Liver (tissue), 9 donors: Measurements from ENCODE around the gene JMJD4. TPM values are rescaled to one million over a fixed set of nuclear protein-coding genes. Genes with fewer than 3 reads are reported as not detected.

ENCODE experiments used
- DNase-seq: peaks from one replicate; pipeline ENCODE4 v3.0.0-alpha.2; 2017; ENCODE audit warnings: low spot score
- H3K27ac ChIP-seq, 2 donors: one replicate each; pipeline ENCODE4 v1.7.0; 2013; ENCODE audit warnings: inconsistent platforms in 2 of 2, low read length in 2 of 2, control low read depth in 1 of 2, low read depth in 1 of 2, mild to moderate bottlenecking in 1 of 2
- H3K27me3 ChIP-seq, 4 donors: one replicate each; pipeline versions ENCODE4 v1.6.1 to v1.7.0; 2013; ENCODE audit warnings: low read length in 3 of 4, inconsistent platforms in 1 of 4, mild to moderate bottlenecking in 1 of 4, moderate library complexity in 1 of 4; ENCODE audit not compliant: control insufficient read depth in 4 of 4, insufficient read depth in 4 of 4
- H3K36me3 ChIP-seq, 4 donors: one replicate each; pipeline versions ENCODE4 v1.6.1 to v1.7.0; 2013; ENCODE audit warnings: low read length in 3 of 4, mild to moderate bottlenecking in 3 of 4, low read depth in 1 of 4, moderate library complexity in 1 of 4; ENCODE audit not compliant: control insufficient read depth in 4 of 4, insufficient read depth in 3 of 4
- H3K4me1 ChIP-seq, 4 donors: one replicate each; pipeline versions ENCODE4 v1.6.1 to v1.7.0; 2013; ENCODE audit warnings: low read length in 3 of 4, mild to moderate bottlenecking in 3 of 4, moderate library complexity in 1 of 4; ENCODE audit not compliant: control insufficient read depth in 4 of 4, insufficient read depth in 4 of 4
- H3K4me3 ChIP-seq, 3 donors: one replicate each; pipeline versions ENCODE4 v1.6.1 to v1.7.0; 2013; ENCODE audit warnings: low read length in 3 of 3, control low read depth in 1 of 3, low read depth in 1 of 3, mild to moderate bottlenecking in 1 of 3
- H3K9ac ChIP-seq, 2 donors: one replicate each; pipeline ENCODE4 v1.7.0; 2013; ENCODE audit warnings: low read length in 2 of 2, mild to moderate bottlenecking in 2 of 2, moderate library complexity in 2 of 2, control low read depth in 1 of 2, low read depth in 1 of 2
- H3K9me3 ChIP-seq, 4 donors: one replicate each; pipeline versions ENCODE4 v1.6.1 to v1.7.0; 2013; ENCODE audit warnings: low read length in 3 of 4; ENCODE audit not compliant: control insufficient read depth in 4 of 4
- CTCF ChIP-seq: fragments of 150-350 bp; IDR thresholded peaks from 2 replicates; pipeline ENCODE4 v1.5.1; 2017; ENCODE audit warnings: improper control_type of control experiment, low read depth, low read length; ENCODE audit not compliant: missing input control
- EGR1 ChIP-seq, 2 donors: IDR thresholded peaks; 2 replicates each; pipeline ENCODE4 v1.6.1; 2016 to 2018; ENCODE audit warnings: antibody characterized with exemption in 2 of 2, low read depth in 2 of 2
- FOXA1 ChIP-seq: IDR thresholded peaks from 2 replicates; pipeline ENCODE4 v1.6.1; 2016; ENCODE audit warnings: antibody characterized with exemption
- JUND ChIP-seq, 2 donors: IDR thresholded peaks; 2 replicates each; pipeline ENCODE4 v1.6.1; 2016; ENCODE audit warnings: antibody characterized with exemption in 2 of 2
- NR2F2 ChIP-seq: IDR thresholded peaks from 2 replicates; pipeline ENCODE4 v1.6.1; 2016; ENCODE audit warnings: antibody characterized with exemption
- RAD21 ChIP-seq, 2 donors: IDR thresholded peaks; 2 replicates each; pipeline ENCODE4 v1.6.1; 2016; ENCODE audit warnings: antibody characterized with exemption in 2 of 2, mild to moderate bottlenecking in 2 of 2
- REST ChIP-seq: IDR thresholded peaks from 2 replicates; pipeline ENCODE4 v1.6.1; 2016; ENCODE audit warnings: antibody characterized with exemption, mild to moderate bottlenecking
- RXRA ChIP-seq, 2 donors: IDR thresholded peaks; 2 replicates each; pipeline ENCODE4 v1.6.1; 2017 to 2018; ENCODE audit warnings: antibody characterized with exemption in 2 of 2, mild to moderate bottlenecking in 1 of 2
- SP1 ChIP-seq: IDR thresholded peaks from 2 replicates; pipeline ENCODE4 v1.6.1; 2018; ENCODE audit warnings: antibody characterized with exemption, mild to moderate bottlenecking
- TAF1 ChIP-seq: conservative IDR thresholded peaks from 2 replicates; pipeline ENCODE4 v1.6.1; 2016; ENCODE audit warnings: antibody characterized with exemption, mild to moderate bottlenecking
- ZBTB33 ChIP-seq: IDR thresholded peaks from 2 replicates; pipeline ENCODE4 v1.6.1; 2016; ENCODE audit warnings: antibody characterized with exemption
- WGBS: extraction: QIAGEN DNeasy Blood & Tissue Kit; methylation state at CpG from one replicate; pipeline ENCODE4 v1.1.7; 2013; 5-methylcytosine and 5-hydroxymethylcytosine counted together
- polyA plus RNA-seq, 2 donors: library from polyadenylated mRNA; stranded (reverse) in 1 of 2; unstranded in 1 of 2; fragments of 200-250 nt in 1 of 2; fragments of >200 nt in 1 of 2; fragmentation: Nextera tagmentation in 1 of 2; extraction: Ambion mirVana in 1 of 2; gene quantifications; one replicate each; pipeline versions ENCODE4 v1.2.1 to v1.2.3, GENCODE V29; 2013 to 2015
- total RNA-seq, 2 donors: library from RNA; depleted of rRNA; stranded (reverse); fragments of >200 nt; gene quantifications; one replicate each; pipeline ENCODE4 v1.2.3, GENCODE V29; 2014
- donor health status: healthy.
- donor health status: healthy.
- donor health status: healthy.
- donor health status: healthy.
- donor health status: healthy.

The JMJD4 gene
- total and polyA plus RNA-seq, 4 donors = 12.4 to 22.1 (median 14.1) TPM

- TF ChIP-seq REST (no peak), SP1 (no peak)
Measured at GRCh38 chr1:227761621-227762230, 26.6 kb upstream of the JMJD4 start (continued).

- Histone ChIP-seq H3K4me1 (peaks cover 1 to 28% (median 15%) of the 10 kb centered on the region in 4 donors), H3K4me3 (no peak overlapping the region), H3K27ac (no peak overlapping the region), H3K36me3 (peaks cover 0 to 28% (median 22%) of the 10 kb centered on the region in 4 donors), H3K9ac (no peak overlapping the region), H3K27me3 (no peaks in the 10 kb centered on the region), H3K9me3 (no peaks in the 10 kb centered on the region)
- TF ChIP-seq REST (no peak), JUND (IDR thresholded peaks at IDR 0.05) (no peak), NR2F2 (no peak), SP1 (no peak), CTCF (no peak), FOXA1 (no peak), RAD21 (IDR thresholded peaks at IDR 0.05) (no peak)
- no peak for DNase-seq
- WGBS = 91% methylated on average over 9 of the region's 9 CpGs
Measured at GRCh38 chr1:227760377-227760776, 25.3 kb upstream of the JMJD4 start.

GRCh38 chr1:227759341-227760300 is 24.5 kb upstream of the JMJD4 start:
- H3K4me1 ChIP-seq = peaks cover 1 to 28% (median 15%) of the 10 kb centered on the region in 4 donors
- 94% methylated on average over 15 of the region's 15 CpGs for WGBS
- H3K27ac ChIP-seq = no peak overlapping the region
- no peak overlapping the region for H3K9ac ChIP-seq
- DNase-seq = no peak
- peaks cover 0 to 28% (median 19%) of the 10 kb centered on the region in 4 donors for H3K36me3 ChIP-seq
- no peaks in the 10 kb centered on the region for H3K27me3 ChIP-seq
- no peak overlapping the region for H3K4me3 ChIP-seq
- TF ChIP-seq SP1 = no peak
- TF ChIP-seq RXRA (IDR thresholded peaks at IDR 0.05) = peak in 1 of 2 donors; percentile 26
- TF ChIP-seq EGR1 (IDR thresholded peaks at IDR 0.05; ENCODE audit: low read depth in 2 of 2) = no peak
- TF ChIP-seq TAF1 = no peak
- TF ChIP-seq ZBTB33 = no peak
- no peaks in the 10 kb centered on the region for H3K9me3 ChIP-seq
